Right lobe of liver (tissue), 6 donors: ENCODE data around the gene PDZD2. TPM values are rescaled to one million over a fixed set of nuclear protein-coding genes. Genes with fewer than 3 reads are reported as not detected.

ENCODE experiments used
- ATAC-seq, 4 donors: fragments of 200-7000 bp; cut with Tn5 transposase; one replicate each; pipeline ENCODE4 v1.9.1; 2020; ENCODE audit warnings: mild to moderate bottlenecking in 4 of 4, moderate library complexity in 4 of 4
- DNase-seq, 3 donors: peaks; one replicate each; pipeline ENCODE4 v3.0.0-alpha.2; 2020
- H3K27ac ChIP-seq, 3 donors: fragments of 200-600 bp; one replicate each; pipeline ENCODE4 v1.8.0; 2022
- H3K27me3 ChIP-seq, 2 donors: fragments of 200-600 bp; one replicate each; pipeline ENCODE4 v1.8.0; 2022
- H3K36me3 ChIP-seq, 4 donors: fragments of 200-600 bp; sonication (generic) in 1 of 4; one replicate each; pipeline versions ENCODE4 v1.5.1 to v1.8.0; 2017 to 2022; ENCODE audit warnings: control low read depth in 1 of 4
- H3K4me1 ChIP-seq, 4 donors: fragments of 200-600 bp; sonication (generic) in 1 of 4; one replicate each; pipeline versions ENCODE4 v1.5.1 to v1.8.0; 2017 to 2022; ENCODE audit warnings: control low read depth in 1 of 4
- H3K4me3 ChIP-seq, 3 donors: fragments of 200-600 bp; one replicate each; pipeline ENCODE4 v1.8.0; 2022
- H3K9me3 ChIP-seq, 4 donors: fragments of 200-600 bp; sonication (generic) in 1 of 4; one replicate each; pipeline versions ENCODE4 v1.5.1 to v1.8.0; 2017 to 2022; ENCODE audit warnings: control low read depth in 1 of 4
- CTCF ChIP-seq, 4 donors: fragments of 200-600 bp in 3 of 4; fragments of 450-650 bp in 1 of 4; IDR thresholded peaks; one replicate each; pipeline versions ENCODE4 v1.5.1 to v1.8.0; 2016 to 2022; ENCODE audit warnings: antibody characterized with exemption in 4 of 4, mild to moderate bottlenecking in 2 of 4
- POLR2A ChIP-seq: fragments of 450-650 bp; IDR thresholded peaks from one replicate; pipeline ENCODE4 v1.6.1; 2017; ENCODE audit warnings: antibody characterized with exemption, mild to moderate bottlenecking
- WGBS: methylation state at CpG from one replicate; pipeline ENCODE4 v1.1.6; 2018; ENCODE audit warnings: low coverage, low lambda C conversion rate; ENCODE audit not compliant: insufficient coverage; ENCODE audit errors: missing lambda C conversion rate; 5-methylcytosine and 5-hydroxymethylcytosine counted together
- intact Hi-C, 2 donors: fragments of 100-400 bp; cut with DNase I; formaldehyde crosslinking; loops; one replicate each; pipeline versions ENCODE4 v1.11.2 to v1.14.1; 2022
- total RNA-seq, 6 experiments: library from RNA; depleted of rRNA in 2 of 6; stranded (reverse); fragments of >200 nt in 2 of 6; fragmentation: NEBNext Ultra II Directional in 3 of 6; extraction: Animal tissue kit (Norgen Biotek cat#: 25700) in 3 of 6; gene quantifications; one replicate each; pipeline versions ENCODE4 v1.1.0 to v1.2.4, GENCODE V29; 2016 to 2023
- donor health status: DM: no; HTN: yes; CAD: no.
- donor health status: DM: no; HTN: no; CAD: no.
- donor health status: DM: no; HTN: no; CAD: no.
- donor health status: DM: no; HTN: yes; CAD: no.
- donor health status: DM: no; HTN: yes; CAD: no.

The PDZD2 gene
- total RNA-seq, 6 experiments from 2014 or later, result 0.43 to 1.9 (median 0.88) TPM

GRCh38 chr5:31850981-31851689 lies 212.2 kb downstream of the PDZD2 start:
- Histone ChIP-seq H3K36me3 (no peaks in the 10 kb centered on the region), H3K27me3 (peaks cover 0 to 7% of the 10 kb centered on the region in 2 donors), H3K9me3 (no peaks in the 10 kb centered on the region), H3K4me1 (peaks cover 0 to 11% (median 0%) of the 10 kb centered on the region in 4 donors), H3K4me3 (no peak overlapping the region), H3K27ac (no peak overlapping the region)
- DNase-seq (no peak), ATAC-seq (no peak)
- intact Hi-C loops, result no loop called here
- WGBS, result 44% methylated on average over 4 of the region's 4 CpGs
- TF ChIP-seq POLR2A (no peak), CTCF (IDR thresholded peaks at IDR 0.05) (no peak)

- Histone ChIP-seq H3K36me3 (no peaks in the 10 kb centered on the region), H3K27me3 (peaks cover 0 to 7% of the 10 kb centered on the region in 2 donors), H3K27ac (no peak overlapping the region), H3K4me1 (peaks cover 0 to 11% (median 0%) of the 10 kb centered on the region in 4 donors), H3K9me3 (no peaks in the 10 kb centered on the region), H3K4me3 (no peak overlapping the region)
- no peak for DNase-seq
- 37% methylated on average over 7 of the region's 8 CpGs for WGBS
- intact Hi-C loops, result no loop called here
- ATAC-seq, result no peak
- TF ChIP-seq POLR2A (no peak), CTCF (IDR thresholded peaks at IDR 0.05) (no peak)
These were observed 214.6 kb downstream of the PDZD2 start for GRCh38 chr5:31853398-31854135.

- ATAC-seq (peak; percentile 55 to 70 (median 60)), DNase-seq (peak in 1 of 3 donors; percentile 33)
- no peaks in the 10 kb centered on the region for H3K9me3 ChIP-seq
- no peaks in the 10 kb centered on the region for H3K36me3 ChIP-seq
- WGBS, result 1% methylated on average over 20 of the region's 49 CpGs
- TF ChIP-seq POLR2A (no peak), CTCF (IDR thresholded peaks at IDR 0.05) (no peak)
- H3K27ac ChIP-seq, result no peak overlapping the region
- peaks cover 0 to 7% of the 10 kb centered on the region in 2 donors for H3K27me3 ChIP-seq
- intact Hi-C loops, result no loop called here
- H3K4me3 ChIP-seq, result peak overlapping the region; percentile 34 to 50 (median 39)
- peaks cover 0 to 11% (median 0%) of the 10 kb centered on the region in 4 donors for H3K4me1 ChIP-seq
These were observed 215.5 kb downstream of the PDZD2 start for GRCh38 chr5:31854181-31855133.
